Measurements from ENCODE around the gene PPP3R1.

Gene PPP3R1, protein sequence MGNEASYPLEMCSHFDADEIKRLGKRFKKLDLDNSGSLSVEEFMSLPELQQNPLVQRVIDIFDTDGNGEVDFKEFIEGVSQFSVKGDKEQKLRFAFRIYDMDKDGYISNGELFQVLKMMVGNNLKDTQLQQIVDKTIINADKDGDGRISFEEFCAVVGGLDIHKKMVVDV

DNA sequence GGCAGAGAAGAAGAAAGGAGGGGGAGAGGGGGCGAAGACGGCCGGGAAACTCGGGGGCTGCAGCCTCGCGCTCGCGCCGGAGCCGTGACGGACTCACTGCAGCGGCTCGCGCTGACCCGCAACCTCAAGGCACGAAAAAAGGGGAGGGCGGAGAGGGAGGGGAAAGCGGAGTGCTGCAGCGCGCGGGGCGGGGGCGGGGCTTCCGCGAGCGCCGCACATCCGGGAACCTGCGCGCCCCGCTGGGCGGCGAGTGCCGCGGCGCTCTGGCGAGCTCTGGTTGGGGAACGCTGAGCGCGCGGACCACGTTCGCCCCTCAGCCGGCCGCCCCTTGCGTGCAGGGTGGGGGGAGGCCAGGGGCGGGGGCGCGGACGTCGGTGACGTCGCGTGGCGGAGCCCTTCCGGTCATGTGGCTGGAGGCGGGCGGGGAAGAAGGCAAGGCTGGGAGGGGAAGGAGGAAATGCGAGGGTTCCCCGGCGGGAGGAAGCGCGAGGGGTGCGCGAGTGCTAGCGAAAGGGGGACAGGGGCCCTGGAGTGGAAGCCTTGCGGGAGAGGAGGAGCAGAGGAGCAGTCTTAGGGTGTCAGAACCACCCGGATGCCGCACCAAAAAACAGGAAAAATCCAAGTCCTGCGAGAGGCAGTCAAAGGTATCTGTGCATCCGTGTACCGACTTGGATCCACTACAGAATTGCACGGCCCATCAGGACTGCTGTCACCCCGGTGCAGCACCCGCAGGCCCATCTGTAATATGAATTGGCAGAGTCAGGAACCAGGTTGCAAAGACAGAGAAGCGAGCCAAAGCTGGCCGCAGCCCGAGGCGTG is at the start of gene PPP3R1:
Gene PPP3R1 (minus strand): TSS at position 133 of the 819 bp plus-strand sequence. CDS start 405 bp downstream, outside the sequence.
- H3K9me3 ChIP-seq (ENCODE audit: low read length) = no peaks in the 10 kb centered on the region
- no peaks in the 10 kb centered on the region for H3K36me3 ChIP-seq (ENCODE audit: insufficient read depth, low read length)
- peak within 1 kb of the TSS; percentile 96 for H3K27ac ChIP-seq (ENCODE audit: low read depth, low read length)
- H3K27me3 ChIP-seq (ENCODE audit: control insufficient read depth in 1 of 2, insufficient read depth in 2 of 2, low read length in 2 of 2) = no peaks in the 10 kb centered on the region
- peaks cover 38% of the 10 kb centered on the region for H3K4me1 ChIP-seq (ENCODE audit: insufficient read depth, low read length)
- H3K9ac ChIP-seq (ENCODE audit: low read length) = peak within 1 kb of the TSS; percentile 98
- peak within 1 kb of the TSS; percentile 92 to 94 for H3K4me3 ChIP-seq (ENCODE audit: low read depth in 1 of 2, low read length in 2 of 2)

- no peaks in the 10 kb centered on the region for H3K36me3 ChIP-seq (ENCODE audit: insufficient read depth, low read length)
- no peak overlapping the region for H3K4me3 ChIP-seq (ENCODE audit: low read depth in 1 of 2, low read length in 2 of 2)
- H3K27me3 ChIP-seq (ENCODE audit: control insufficient read depth in 1 of 2, insufficient read depth in 2 of 2, low read length in 2 of 2) = no peaks in the 10 kb centered on the region
- no peaks in the 10 kb centered on the region for H3K9me3 ChIP-seq (ENCODE audit: low read length)
- H3K4me1 ChIP-seq (ENCODE audit: insufficient read depth, low read length) = no peaks in the 10 kb centered on the region
- H3K27ac ChIP-seq (ENCODE audit: low read depth, low read length) = no peak overlapping the region
- no peak overlapping the region for H3K9ac ChIP-seq (ENCODE audit: low read length)
Measured at GRCh38 chr2:68295516-68295915, 43.2 kb upstream of the PPP3R1 start.

- Histone ChIP-seq H3K9ac (ENCODE audit: low read length) (no peak overlapping the region), H3K4me3 (ENCODE audit: low read depth in 1 of 2, low read length in 2 of 2) (no peak overlapping the region), H3K9me3 (ENCODE audit: low read length) (no peaks in the 10 kb centered on the region), H3K4me1 (ENCODE audit: insufficient read depth, low read length) (no peaks in the 10 kb centered on the region), H3K27ac (ENCODE audit: low read depth, low read length) (no peak overlapping the region), H3K27me3 (ENCODE audit: control insufficient read depth in 1 of 2, insufficient read depth in 2 of 2, low read length in 2 of 2) (no peaks in the 10 kb centered on the region), H3K36me3 (ENCODE audit: insufficient read depth, low read length) (no peaks in the 10 kb centered on the region)
Measured at GRCh38 chr2:68294913-68295312, 42.6 kb upstream of the PPP3R1 start.

GRCh38 chr2:68294187-68294586 is 41.9 kb upstream of the PPP3R1 start:
- no peaks in the 10 kb centered on the region for H3K27me3 ChIP-seq (ENCODE audit: control insufficient read depth in 1 of 2, insufficient read depth in 2 of 2, low read length in 2 of 2)
- H3K4me1 ChIP-seq (ENCODE audit: insufficient read depth, low read length) = no peaks in the 10 kb centered on the region
- H3K27ac ChIP-seq (ENCODE audit: low read depth, low read length) = no peak overlapping the region
- no peak overlapping the region for H3K4me3 ChIP-seq (ENCODE audit: low read depth in 1 of 2, low read length in 2 of 2)
- no peaks in the 10 kb centered on the region for H3K9me3 ChIP-seq (ENCODE audit: low read length)
- H3K9ac ChIP-seq (ENCODE audit: low read length) = no peak overlapping the region
- no peaks in the 10 kb centered on the region for H3K36me3 ChIP-seq (ENCODE audit: insufficient read depth, low read length)

GRCh38 chr2:68293755-68294154 is 41.4 kb upstream of the PPP3R1 start:
- no peak overlapping the region for H3K27ac ChIP-seq (ENCODE audit: low read depth, low read length)
- no peak overlapping the region for H3K4me3 ChIP-seq (ENCODE audit: low read depth in 1 of 2, low read length in 2 of 2)
- H3K9me3 ChIP-seq (ENCODE audit: low read length) = no peaks in the 10 kb centered on the region

DNA sequence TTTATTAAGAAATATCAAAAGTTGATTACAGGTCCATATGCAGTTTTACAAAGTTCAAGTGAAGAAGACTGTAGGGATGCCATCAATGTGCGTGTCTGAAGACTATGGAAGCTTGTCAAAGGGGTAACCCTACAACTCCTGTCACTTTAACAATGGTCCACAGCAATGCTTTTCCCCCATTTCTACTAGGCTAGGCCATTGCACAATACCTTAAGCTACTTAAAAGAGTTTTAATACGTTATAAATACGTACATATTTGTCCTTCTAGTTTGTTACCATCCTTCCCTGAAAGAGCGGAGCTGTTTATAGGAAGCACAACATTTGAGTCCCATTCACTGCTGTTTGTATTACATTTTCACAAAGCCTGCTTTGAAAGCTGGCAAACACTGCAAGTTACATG is 40.7 kb upstream of the PPP3R1 start:
- no peak overlapping the region for H3K27ac ChIP-seq (ENCODE audit: low read depth, low read length)
- no peak overlapping the region for H3K4me3 ChIP-seq (ENCODE audit: low read depth in 1 of 2, low read length in 2 of 2)
- no peaks in the 10 kb centered on the region for H3K9me3 ChIP-seq (ENCODE audit: low read length)
- H3K27me3 ChIP-seq (ENCODE audit: control insufficient read depth in 1 of 2, insufficient read depth in 2 of 2, low read length in 2 of 2) = no peaks in the 10 kb centered on the region
- peaks cover 5% of the 10 kb centered on the region for H3K4me1 ChIP-seq (ENCODE audit: insufficient read depth, low read length)
- H3K36me3 ChIP-seq (ENCODE audit: insufficient read depth, low read length) = no peaks in the 10 kb centered on the region
- H3K9ac ChIP-seq (ENCODE audit: low read length) = no peak overlapping the region

More at GRCh38 chr2:68293755-68294154, 41.4 kb upstream of the PPP3R1 start:
- Histone ChIP-seq H3K36me3 (ENCODE audit: insufficient read depth, low read length) (no peaks in the 10 kb centered on the region), H3K9ac (ENCODE audit: low read length) (no peak overlapping the region), H3K27me3 (ENCODE audit: control insufficient read depth in 1 of 2, insufficient read depth in 2 of 2, low read length in 2 of 2) (no peaks in the 10 kb centered on the region), H3K4me1 (ENCODE audit: insufficient read depth, low read length) (no peaks in the 10 kb centered on the region)

- Histone ChIP-seq H3K9ac (ENCODE audit: low read length) (no peak overlapping the region), H3K27me3 (ENCODE audit: control insufficient read depth in 1 of 2, insufficient read depth in 2 of 2, low read length in 2 of 2) (no peaks in the 10 kb centered on the region), H3K27ac (ENCODE audit: low read depth, low read length) (no peak overlapping the region), H3K4me1 (ENCODE audit: insufficient read depth, low read length) (peaks cover 10% of the 10 kb centered on the region), H3K4me3 (ENCODE audit: low read depth in 1 of 2, low read length in 2 of 2) (no peak overlapping the region), H3K9me3 (ENCODE audit: low read length) (no peaks in the 10 kb centered on the region), H3K36me3 (ENCODE audit: insufficient read depth, low read length) (no peaks in the 10 kb centered on the region)
Measured at GRCh38 chr2:68292108-68292710, 39.9 kb upstream of the PPP3R1 start.

GRCh38 chr2:68291314-68291713 is 39.0 kb upstream of the PPP3R1 start:
- Histone ChIP-seq H3K27ac (ENCODE audit: low read depth, low read length) (no peak overlapping the region), H3K4me3 (ENCODE audit: low read depth in 1 of 2, low read length in 2 of 2) (no peak overlapping the region), H3K27me3 (ENCODE audit: control insufficient read depth in 1 of 2, insufficient read depth in 2 of 2, low read length in 2 of 2) (no peaks in the 10 kb centered on the region), H3K4me1 (ENCODE audit: insufficient read depth, low read length) (peaks cover 12% of the 10 kb centered on the region), H3K9ac (ENCODE audit: low read length) (no peak overlapping the region), H3K36me3 (ENCODE audit: insufficient read depth, low read length) (no peaks in the 10 kb centered on the region), H3K9me3 (ENCODE audit: low read length) (no peaks in the 10 kb centered on the region)

DNA sequence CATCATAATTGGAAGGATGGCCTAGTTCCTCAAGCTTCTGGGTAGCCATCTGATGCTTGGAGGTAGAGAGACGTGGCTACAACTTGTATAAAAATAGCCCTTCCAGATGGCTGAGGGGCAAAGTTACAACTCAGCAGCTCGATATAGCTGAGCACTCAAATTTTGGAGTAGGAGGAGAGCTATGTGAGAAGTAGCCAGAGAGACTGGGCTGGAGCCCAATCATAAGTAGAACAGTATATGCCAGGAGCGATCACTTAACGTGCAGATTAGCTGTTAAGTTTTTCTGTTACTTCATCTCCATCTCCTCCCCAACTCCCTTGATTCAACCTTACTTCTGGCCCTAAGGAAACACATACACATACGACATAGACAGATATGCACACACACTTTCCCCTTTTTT is 38.6 kb upstream of the PPP3R1 start:
- Histone ChIP-seq H3K9me3 (ENCODE audit: low read length) (no peaks in the 10 kb centered on the region), H3K9ac (ENCODE audit: low read length) (no peak overlapping the region), H3K27me3 (ENCODE audit: control insufficient read depth in 1 of 2, insufficient read depth in 2 of 2, low read length in 2 of 2) (no peaks in the 10 kb centered on the region), H3K27ac (ENCODE audit: low read depth, low read length) (no peak overlapping the region), H3K36me3 (ENCODE audit: insufficient read depth, low read length) (no peaks in the 10 kb centered on the region), H3K4me1 (ENCODE audit: insufficient read depth, low read length) (peaks cover 12% of the 10 kb centered on the region), H3K4me3 (ENCODE audit: low read depth in 1 of 2, low read length in 2 of 2) (no peak overlapping the region)

DNA sequence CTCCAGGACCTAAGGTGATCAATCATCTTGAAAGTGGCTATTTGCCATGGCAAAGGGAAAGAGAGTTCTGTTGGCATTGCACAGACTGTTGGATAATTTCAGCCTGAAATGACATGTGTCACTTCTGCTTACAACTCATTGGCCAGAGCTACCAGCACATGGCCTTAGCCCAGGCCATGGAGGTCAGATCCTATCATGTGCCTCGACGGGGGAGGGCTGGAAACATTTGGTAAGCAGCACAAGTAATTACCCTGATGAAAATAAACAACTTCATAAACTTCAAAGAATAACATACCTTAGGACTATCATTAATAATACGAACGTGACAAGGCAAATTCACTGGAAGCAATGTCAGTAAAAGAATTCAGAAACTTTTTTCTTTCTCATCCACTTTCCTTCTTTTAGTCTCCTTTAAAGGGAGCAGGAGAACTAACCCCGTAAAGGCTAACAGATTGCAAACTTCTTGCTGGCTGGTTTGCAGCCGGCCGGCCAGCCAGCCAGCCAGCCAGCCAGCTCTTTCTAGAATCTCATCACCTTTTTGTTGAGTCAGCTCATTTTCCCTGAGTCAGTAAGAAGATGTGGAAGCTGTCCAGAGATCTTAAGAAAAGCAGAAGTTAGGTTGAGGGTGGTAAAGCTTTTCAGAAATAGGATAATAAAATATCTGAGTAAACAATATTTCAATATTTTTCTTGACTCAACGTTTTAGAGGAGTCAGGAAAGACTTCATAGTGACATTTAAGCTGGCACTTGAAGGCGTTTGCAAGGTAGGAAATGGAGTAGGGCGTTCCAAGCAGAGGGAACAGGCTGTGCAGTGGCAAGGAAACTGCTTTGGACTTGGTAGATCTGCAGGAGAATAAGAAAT is 35.5 kb upstream of the PPP3R1 start:
- H3K27me3 ChIP-seq (ENCODE audit: control insufficient read depth in 1 of 2, insufficient read depth in 2 of 2, low read length in 2 of 2) = no peaks in the 10 kb centered on the region

GRCh38 chr2:68284896-68285295 is 32.6 kb upstream of the PPP3R1 start:
- Histone ChIP-seq H3K4me1 (ENCODE audit: insufficient read depth, low read length) (peaks cover 12% of the 10 kb centered on the region), H3K27me3 (ENCODE audit: control insufficient read depth in 1 of 2, insufficient read depth in 2 of 2, low read length in 2 of 2) (no peaks in the 10 kb centered on the region), H3K36me3 (ENCODE audit: insufficient read depth, low read length) (no peaks in the 10 kb centered on the region), H3K4me3 (ENCODE audit: low read depth in 1 of 2, low read length in 2 of 2) (no peak overlapping the region), H3K9me3 (ENCODE audit: low read length) (no peaks in the 10 kb centered on the region), H3K27ac (ENCODE audit: low read depth, low read length) (no peak overlapping the region), H3K9ac (ENCODE audit: low read length) (no peak overlapping the region)

More for the DNA sequence above, 35.5 kb upstream of the PPP3R1 start:
- peaks cover 12% of the 10 kb centered on the region for H3K4me1 ChIP-seq (ENCODE audit: insufficient read depth, low read length)
- peak overlapping the region; percentile 17 for H3K27ac ChIP-seq (ENCODE audit: low read depth, low read length)
- H3K4me3 ChIP-seq (ENCODE audit: low read depth in 1 of 2, low read length in 2 of 2) = no peak overlapping the region
- no peak overlapping the region for H3K9ac ChIP-seq (ENCODE audit: low read length)
- no peaks in the 10 kb centered on the region for H3K9me3 ChIP-seq (ENCODE audit: low read length)
- no peaks in the 10 kb centered on the region for H3K36me3 ChIP-seq (ENCODE audit: insufficient read depth, low read length)

All from muscle layer of colon (tissue), 2 donors.